ENCODE measurements around the gene PPP2R1B.

- TF ChIP-seq, protein P1, sequence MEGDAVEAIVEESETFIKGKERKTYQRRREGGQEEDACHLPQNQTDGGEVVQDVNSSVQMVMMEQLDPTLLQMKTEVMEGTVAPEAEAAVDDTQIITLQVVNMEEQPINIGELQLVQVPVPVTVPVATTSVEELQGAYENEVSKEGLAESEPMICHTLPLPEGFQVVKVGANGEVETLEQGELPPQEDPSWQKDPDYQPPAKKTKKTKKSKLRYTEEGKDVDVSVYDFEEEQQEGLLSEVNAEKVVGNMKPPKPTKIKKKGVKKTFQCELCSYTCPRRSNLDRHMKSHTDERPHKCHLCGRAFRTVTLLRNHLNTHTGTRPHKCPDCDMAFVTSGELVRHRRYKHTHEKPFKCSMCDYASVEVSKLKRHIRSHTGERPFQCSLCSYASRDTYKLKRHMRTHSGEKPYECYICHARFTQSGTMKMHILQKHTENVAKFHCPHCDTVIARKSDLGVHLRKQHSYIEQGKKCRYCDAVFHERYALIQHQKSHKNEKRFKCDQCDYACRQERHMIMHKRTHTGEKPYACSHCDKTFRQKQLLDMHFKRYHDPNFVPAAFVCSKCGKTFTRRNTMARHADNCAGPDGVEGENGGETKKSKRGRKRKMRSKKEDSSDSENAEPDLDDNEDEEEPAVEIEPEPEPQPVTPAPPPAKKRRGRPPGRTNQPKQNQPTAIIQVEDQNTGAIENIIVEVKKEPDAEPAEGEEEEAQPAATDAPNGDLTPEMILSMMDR (IDR thresholded peaks at IDR 0.05; ENCODE audit: insufficient read depth, low read length), result no peak
- TF ChIP-seq REST (IDR thresholded peaks at IDR 0.05; ENCODE audit: insufficient replicate concordance, low read depth), result no peak
- TF ChIP-seq POLR2AphosphoS5 (IDR thresholded peaks at IDR 0.05; ENCODE audit: low read depth), result no peak
- TF ChIP-seq GABPA (IDR thresholded peaks at IDR 0.05; ENCODE audit: low read depth), result no peak
- no peak for TF ChIP-seq SPI1 (IDR thresholded peaks at IDR 0.05; ENCODE audit: borderline replicate concordance, low read depth)
These were observed 45.2 kb downstream of the PPP2R1B start for GRCh38 chr11:111720801-111721494.

Data from HL-60 (cell line).